HEK293T (cell line): ENCODE results near the gene DSC2.
"Not testable (repeated sequence)": the region's sequence is repeated elsewhere in the genome, so short reads cannot be mapped to it uniquely, and the experiment has no call there.

ENCODE experiments used
- ARNT ChIP-seq: fragments of 450-650 bp; IDR thresholded peaks from 2 replicates; pipeline ENCODE4 v1.6.1; 2017; ENCODE audit warnings: mild to moderate bottlenecking
- FOXK2 ChIP-seq: fragments of 450-650 bp; IDR thresholded peaks from 2 replicates; pipeline ENCODE4 v1.6.1; 2016; ENCODE audit warnings: mild to moderate bottlenecking

- not testable (repeated sequence) for TF ChIP-seq FOXK2, ARNT
Measured at GRCh38 chr18:31123125-31123524, 20.9 kb upstream of the DSC2 start.
